RWPE1 (cell line): ENCODE results near the gene ULK1.

ENCODE experiments used
- CTCF ChIA-PET: fragments of 350-600 bp; sonication (Branson Sonifier 250); formaldehyde crosslinking; extraction: SDS; loops from one replicate; lab custom pipeline; 2021; lab: Yijun Ruan, JAX
- POLR2A ChIA-PET: fragments of 400-600 bp; formaldehyde crosslinking; extraction: SDS; loops from one replicate; lab custom pipeline; 2020; ENCODE audit warnings: antibody characterized with exemption; ENCODE audit not compliant: low non-redundant PET; lab: Yijun Ruan, JAX
- DNase-seq: peaks from one replicate; pipeline ENCODE4 v3.0.0; 2012; ENCODE audit warnings: low spot score
- H3K27ac ChIP-seq: fragments of 450-650 bp; 2 replicates; pipeline ENCODE4 v1.5.1; 2017
- TF ChIP-seq, protein P1 (sequence below): fragments of 450-650 bp; conservative IDR thresholded peaks from 2 replicates; pipeline ENCODE4 v1.5.1; 2017; ENCODE audit warnings: low read depth, mild to moderate bottlenecking

Gene ULK1

DNA sequence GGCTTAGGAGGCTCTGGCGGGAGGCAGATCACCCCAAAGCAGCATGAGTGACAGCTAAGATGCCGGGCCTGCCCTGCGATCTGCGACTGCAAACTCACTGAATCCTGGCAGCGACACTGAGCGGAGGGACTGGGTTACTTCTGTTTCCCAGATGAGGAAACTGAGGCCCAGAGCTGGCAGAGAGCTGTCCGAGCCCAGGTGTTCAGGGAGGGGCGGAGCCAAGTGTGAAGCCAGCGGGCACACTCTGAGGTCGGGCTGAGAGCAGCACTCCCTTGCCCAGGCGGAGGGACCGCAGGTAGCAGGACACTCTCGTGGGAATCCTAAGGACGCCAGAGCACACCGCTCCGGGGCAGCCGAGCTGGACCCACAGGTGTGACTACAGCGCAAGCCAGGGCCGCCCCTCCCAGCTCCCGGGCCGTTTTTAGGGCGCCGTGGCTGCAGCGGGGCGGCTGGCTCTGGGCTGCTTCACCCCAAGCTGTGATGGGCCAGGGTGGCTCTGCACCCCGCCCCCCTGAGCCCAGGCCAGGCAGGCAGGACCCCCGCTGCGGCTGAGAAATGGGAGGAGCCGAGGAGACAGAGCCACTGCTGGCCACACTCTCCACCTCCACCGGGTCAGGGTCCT, 38.8 kb upstream of the ULK1 start:
- no peak overlapping the region for H3K27ac ChIP-seq
- TF ChIP-seq, protein P1, sequence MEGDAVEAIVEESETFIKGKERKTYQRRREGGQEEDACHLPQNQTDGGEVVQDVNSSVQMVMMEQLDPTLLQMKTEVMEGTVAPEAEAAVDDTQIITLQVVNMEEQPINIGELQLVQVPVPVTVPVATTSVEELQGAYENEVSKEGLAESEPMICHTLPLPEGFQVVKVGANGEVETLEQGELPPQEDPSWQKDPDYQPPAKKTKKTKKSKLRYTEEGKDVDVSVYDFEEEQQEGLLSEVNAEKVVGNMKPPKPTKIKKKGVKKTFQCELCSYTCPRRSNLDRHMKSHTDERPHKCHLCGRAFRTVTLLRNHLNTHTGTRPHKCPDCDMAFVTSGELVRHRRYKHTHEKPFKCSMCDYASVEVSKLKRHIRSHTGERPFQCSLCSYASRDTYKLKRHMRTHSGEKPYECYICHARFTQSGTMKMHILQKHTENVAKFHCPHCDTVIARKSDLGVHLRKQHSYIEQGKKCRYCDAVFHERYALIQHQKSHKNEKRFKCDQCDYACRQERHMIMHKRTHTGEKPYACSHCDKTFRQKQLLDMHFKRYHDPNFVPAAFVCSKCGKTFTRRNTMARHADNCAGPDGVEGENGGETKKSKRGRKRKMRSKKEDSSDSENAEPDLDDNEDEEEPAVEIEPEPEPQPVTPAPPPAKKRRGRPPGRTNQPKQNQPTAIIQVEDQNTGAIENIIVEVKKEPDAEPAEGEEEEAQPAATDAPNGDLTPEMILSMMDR: no peak
- ChIA-PET POLR2A (no interaction called here), CTCF (no interaction called here)
- no peak for DNase-seq

DNA sequence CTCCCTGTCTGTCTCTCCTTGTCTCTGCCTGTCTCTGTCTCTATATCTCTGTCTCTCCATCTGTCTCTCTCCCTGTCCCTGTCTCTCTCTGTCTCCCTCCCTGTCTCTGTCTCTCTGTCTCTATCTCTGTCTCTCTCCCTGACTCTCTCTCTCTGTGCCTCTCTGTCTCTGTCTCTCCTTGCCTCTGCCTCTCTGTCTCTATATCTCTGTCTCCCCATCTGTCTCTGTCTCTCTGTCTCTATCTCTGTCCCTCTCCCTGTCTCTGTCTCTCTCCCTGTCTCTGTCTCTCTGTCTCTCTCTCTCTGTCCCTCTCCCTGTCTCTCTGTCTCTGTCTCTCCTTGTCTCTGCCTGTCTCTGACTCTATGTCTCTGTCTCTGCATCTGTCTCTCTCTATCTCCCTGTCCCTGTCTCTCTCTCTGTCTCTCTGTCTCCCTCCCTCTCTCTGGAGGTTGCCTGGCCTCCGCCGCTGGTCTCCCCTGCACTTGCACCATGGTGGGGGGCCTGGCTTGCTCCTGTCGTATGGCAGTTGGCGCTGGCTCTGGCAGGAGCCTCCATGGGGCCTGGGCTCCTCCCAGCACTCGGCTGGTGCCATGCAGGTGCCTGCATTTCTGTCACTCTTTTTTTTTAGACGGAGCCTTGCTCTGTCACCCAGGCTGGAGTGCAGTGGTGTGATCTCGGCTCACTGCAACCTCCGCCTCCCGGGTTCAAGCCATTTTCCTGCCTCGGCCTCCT, 37.9 kb upstream of the ULK1 start:
- TF ChIP-seq, protein P1: no peak
- ChIA-PET CTCF (no interaction called here), POLR2A (no interaction called here)
- no peak overlapping the region for H3K27ac ChIP-seq
- DNase-seq: no peak

DNA sequence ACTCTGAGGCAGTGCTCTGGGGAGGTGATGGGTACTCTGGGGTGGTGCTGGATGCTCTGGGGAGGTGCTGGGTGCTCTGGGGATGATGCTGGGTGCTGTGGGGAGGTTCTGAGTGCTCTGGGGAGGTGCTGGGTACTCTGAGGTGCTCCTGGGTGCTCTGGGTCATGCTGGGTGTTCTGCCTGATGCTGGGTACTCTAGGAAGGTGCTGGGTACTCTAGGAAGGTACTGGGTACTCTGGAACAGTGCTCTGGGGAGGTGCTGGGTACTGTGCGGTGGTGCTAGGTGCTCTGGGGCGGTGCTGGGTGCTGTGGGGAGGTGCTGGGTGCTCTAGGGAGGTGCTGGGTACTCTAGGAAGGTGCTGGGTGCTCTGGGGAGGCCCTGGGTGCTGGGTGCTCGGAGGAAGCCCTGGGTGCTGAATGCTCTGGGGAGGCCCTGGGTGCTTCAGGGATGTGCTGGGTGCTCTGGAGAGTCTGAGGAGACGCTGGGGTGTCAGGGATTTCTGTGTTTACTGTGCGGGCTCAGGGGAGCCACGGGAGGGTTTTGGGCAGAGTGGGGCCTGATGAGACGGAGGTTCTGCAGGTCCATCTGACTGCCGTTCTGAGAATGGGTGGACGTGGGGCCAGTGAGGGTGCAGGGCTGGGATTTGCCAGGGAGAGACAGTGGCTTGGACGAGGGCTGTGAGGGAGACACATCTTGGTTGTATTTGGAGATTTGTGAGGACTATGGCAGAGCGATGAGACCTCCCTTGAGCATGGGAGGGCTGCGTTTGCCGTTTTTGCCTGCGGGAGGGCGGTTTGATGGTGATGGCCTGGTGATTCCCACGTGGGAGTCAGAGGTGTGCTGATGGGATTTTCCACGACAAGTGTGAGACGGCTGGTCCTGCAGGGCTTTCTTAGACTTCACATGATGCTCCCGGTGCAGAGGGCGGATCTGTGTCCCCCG, 36.2 kb upstream of the ULK1 start:
- TF ChIP-seq, protein P1: no peak
- POLR2A ChIA-PET: interaction anchor here (0.6 kb wide), 1 partner anchor 38 kb away, joined by 4 read pairs; no protein-coding TSS in a partner anchor
- no peak for DNase-seq
- peak overlapping the region; percentile 6; the same call in 1 of the 2 replicates for H3K27ac ChIP-seq
- CTCF ChIA-PET: no interaction called here

DNA sequence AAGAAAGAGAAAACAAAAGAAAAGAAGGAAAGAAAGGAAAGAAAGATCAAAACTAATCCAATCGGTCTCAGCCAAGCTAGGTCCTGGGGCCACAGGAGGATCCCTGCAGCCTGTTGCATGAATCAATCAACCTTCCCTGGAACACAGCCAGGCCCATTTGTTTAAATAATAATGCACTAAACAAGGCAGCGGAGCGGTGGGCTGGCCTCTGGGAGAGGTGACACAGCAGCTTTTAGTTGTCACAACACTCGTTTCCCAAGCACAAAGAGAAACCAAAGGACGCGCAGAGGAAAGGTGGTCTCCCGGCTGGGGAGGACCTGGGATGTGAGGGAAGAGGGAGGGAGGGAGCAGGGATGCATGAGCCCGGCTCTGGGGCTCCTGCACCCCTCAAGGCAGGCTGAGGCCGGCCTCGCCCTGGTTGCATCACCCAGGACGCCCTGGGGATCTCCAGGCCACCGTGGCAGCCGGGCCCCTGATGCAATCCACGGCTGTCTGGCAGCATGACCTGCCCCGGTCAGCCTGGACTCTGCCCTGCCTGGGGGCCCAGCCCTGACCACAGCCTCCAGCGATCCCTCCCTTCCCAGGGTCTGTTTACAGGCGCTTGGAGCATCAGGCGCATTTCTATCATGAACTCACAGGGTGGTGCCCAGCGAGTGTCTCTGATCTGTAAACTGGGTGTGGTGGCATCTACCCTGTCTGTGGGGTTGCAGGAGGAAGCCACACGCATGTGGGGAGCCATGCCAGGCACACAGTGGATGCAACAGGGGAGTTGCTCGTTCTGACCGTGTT, 33.8 kb upstream of the ULK1 start:
- TF ChIP-seq, protein P1: no peak

DNA sequence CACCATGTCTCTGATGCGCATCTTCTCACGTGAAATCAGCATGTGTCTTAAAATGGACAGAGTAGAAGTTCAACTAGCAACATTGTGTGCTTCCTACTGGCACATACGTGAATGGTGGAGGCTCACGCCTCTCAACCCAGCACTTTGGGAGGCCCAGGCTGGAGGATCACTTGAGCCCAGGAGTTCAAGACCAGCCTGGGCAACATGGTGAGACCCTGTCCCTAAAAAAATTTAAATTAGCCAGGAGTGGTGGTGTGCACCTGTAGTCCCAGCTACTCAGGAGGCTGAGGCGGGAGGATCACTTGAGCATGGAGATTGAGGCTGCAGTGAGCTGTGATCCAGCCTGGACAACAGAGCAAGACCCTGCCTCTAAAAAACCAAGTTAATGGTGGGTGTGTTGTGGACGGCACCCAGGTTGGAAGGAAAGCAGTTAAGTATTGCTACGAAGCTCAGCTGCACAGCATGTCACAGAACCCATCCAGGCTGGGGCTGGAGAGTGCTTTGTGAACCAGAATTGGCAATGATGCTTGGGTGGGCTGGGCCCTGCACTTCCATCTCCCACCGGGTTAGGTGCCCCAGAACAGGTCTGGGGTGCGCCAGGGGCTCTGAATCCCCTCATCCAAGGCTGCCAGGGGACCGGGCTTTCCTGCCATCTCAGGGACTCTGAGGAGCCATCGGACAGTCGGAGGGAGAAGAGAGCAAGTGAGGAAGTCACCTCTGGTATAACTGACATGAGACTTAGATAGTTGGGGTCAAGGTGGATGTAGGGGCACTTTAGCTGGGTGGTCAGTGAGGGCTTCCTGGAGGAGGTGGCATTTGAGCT, 33.0 kb upstream of the ULK1 start:
- H3K27ac ChIP-seq: peak overlapping the region; percentile 88
- TF ChIP-seq, protein P1: no peak
- POLR2A ChIA-PET: no interaction called here
- no peak for DNase-seq
- CTCF ChIA-PET: interaction anchor here (0.6 kb wide), 1 partner anchor 12 kb away, joined by 3 read pairs; no protein-coding TSS in a partner anchor

More for the DNA sequence above, 33.8 kb upstream of the ULK1 start:
- POLR2A ChIA-PET: no interaction called here
- peak overlapping the region; percentile 88 for H3K27ac ChIP-seq
- CTCF ChIA-PET: interaction anchor here (0.6 kb wide), 1 partner anchor 30 kb away, joined by 4 read pairs; no protein-coding TSS in a partner anchor
- peak; percentile 69 for DNase-seq
